AML-193 (cell line): Measurements from ENCODE around the gene MDM2.
A peak's percentile ranks its signal among the peaks of the same experiment; 100 is the strongest.

ENCODE experiments used
- DNase-seq, 2 experiments: peaks; one replicate each; lab custom pipeline; 2025; lab: John Stamatoyannopoulos, UW

MDM2 gene

GRCh38 chr12:68807576-68808387 lies at the start of gene MDM2:
MDM2 (plus strand) TSS chr12:68808177; CDS start chr12:68808478, 301 bp downstream.
- DNase-seq, result peak; percentile 64 to 75

GRCh38 chr12:68759852-68760251 lies 48.1 kb upstream of the MDM2 start:
- no peak for DNase-seq

- no peak for DNase-seq
These were observed 47.1 kb upstream of the MDM2 start for GRCh38 chr12:68760806-68761441.

DNA sequence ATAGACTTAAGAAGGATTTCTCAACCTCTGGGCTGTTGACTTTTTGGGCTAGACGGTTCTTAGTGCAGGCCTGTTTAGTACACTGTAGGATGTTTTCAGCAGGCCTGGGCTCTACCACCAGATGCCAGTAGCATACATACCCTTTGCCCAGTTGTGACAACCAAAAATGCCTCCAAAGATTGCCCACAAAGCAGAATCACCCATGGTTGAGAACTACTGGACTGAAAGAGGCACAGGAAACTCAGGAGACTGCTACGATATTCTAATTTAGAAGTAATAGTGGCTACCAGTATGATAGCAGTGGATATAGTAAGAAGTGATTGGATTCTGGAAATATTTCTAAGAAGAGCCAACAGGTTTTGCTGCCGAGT lies 46.5 kb upstream of the MDM2 start:
- no peak for DNase-seq

- no peak for DNase-seq
These were observed 45.9 kb upstream of the MDM2 start for GRCh38 chr12:68761901-68762630.

GRCh38 chr12:68762691-68763090 lies 45.3 kb upstream of the MDM2 start:
- no peak for DNase-seq

DNA sequence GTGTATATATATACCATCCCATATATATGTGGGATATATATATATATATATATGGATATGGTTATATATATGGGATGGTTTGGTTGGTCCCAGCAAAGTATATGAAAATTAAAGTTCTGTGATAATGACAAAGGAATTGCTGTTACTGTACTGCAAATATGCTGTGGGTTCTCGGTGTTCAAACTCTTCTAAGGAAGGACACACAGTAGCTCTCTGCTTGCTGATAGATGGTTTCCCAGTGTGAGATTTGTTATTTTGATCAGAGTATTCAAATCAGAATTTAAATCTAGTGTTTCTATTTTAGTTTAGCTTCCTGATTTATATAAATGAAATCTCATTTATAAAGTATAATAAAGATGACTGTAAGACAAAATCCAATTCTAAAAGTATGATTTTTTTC lies 42.3 kb upstream of the MDM2 start:
- no peak for DNase-seq

DNA sequence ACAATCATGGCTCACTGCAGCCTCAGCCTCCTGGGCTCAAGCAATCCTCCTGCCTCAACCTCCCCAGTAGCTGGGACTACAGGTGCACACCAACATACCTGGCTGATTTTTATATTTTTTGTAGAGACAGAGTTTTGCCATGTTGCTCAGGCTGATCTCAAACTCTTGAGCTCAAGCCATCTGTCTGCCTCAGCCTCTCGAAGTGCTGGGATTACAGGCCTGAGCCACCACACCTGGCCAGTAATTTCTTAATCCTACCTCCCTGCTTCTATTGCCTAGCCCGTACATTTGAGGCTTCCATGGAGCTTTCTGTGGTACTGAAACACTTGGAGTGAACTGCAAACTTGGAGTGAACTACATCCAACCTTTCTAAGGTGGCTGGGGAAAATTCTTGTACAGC lies 41.3 kb upstream of the MDM2 start:
- DNase-seq, result no peak

DNA sequence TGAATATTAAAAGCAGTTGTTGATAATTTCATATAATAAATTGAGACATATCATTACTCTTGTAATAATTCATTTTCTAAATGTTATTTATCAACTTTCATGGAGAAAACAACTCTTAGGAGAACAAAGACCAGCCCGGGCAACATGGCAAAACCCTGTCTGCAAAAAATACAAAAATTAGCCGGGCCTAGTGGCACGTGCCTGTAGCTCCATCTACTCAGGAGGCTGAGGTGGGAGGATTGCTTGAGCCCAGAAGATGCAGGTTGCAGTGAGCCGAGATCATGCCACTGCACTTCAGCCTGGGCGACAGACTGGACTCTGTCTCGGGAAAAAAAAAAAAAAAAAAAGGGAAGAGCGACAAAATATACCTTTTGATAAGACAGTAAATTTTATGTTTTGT lies 40.8 kb upstream of the MDM2 start:
- DNase-seq, result no peak

DNA sequence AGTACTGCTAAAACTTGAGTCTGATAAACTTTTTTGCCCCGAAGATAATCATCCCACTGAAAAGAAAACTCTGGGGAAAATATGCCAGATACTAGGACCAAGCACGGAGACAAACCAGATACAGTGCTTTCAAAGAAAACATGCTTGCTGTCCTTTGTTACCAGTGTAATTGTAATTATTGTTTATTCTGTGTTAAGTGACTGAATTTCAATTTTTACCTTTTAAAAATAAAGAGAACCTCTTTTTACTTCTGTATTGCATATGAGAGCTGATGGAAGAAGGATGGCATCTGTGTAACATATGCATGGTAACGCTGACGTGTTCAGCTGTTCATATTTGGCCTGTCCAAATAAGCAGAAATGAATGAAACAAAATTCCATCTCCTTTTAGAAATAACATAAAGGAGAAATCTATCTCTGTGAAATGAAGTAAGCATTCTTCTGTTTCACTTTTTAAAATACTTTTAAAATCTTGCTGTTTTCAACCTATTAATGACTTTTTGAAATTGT lies 39.5 kb upstream of the MDM2 start:
- DNase-seq, result no peak

DNA sequence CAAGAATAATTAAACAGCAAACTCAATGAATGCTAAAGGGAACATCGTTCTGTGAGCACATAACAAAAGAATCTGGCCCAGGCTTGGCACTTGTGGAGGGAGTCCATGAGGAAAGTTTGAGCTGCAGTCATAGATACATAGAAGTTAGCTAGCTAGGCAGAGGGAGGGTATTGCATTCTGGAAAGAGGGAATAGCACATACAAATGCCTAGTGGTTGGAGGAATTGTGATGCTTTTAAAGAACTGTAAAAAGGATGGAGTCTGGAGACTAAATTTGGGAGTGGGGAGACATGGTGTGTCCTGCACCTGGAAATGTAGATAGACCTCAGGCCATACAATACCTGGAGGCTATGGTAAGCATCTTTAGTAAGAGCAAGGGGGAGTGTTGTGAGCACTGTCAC lies 38.0 kb upstream of the MDM2 start:
- DNase-seq, result no peak

GRCh38 chr12:68771223-68771925 lies 36.6 kb upstream of the MDM2 start:
- no peak for DNase-seq

GRCh38 chr12:68772714-68773113 lies 35.3 kb upstream of the MDM2 start:
- no peak for DNase-seq

- no peak for DNase-seq
These were observed 34.4 kb upstream of the MDM2 start for GRCh38 chr12:68773582-68773981.

- DNase-seq, result no peak
These were observed 32.8 kb upstream of the MDM2 start for GRCh38 chr12:68775121-68775630.

- DNase-seq, result no peak
These were observed 30.9 kb upstream of the MDM2 start for GRCh38 chr12:68776976-68777610.

DNA sequence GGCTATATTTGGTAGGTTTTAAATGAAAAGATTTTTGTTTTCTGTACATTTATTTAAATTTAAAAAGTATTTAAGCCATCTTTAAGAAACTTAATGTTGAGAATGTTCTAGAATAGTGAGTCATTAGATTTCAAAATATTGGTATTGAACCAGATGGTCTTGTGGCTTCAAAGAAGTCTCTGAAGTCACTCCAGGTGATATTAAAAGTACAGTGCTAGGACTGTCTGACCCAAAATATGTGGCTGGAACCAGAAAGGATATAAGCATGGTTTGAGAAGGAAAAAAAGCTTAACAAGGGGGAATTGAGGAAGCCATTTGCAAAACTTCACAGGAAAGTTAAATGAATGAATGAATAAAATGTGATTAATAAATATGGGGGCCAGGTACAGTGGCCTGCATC lies 28.7 kb upstream of the MDM2 start:
- DNase-seq, result no peak

DNA sequence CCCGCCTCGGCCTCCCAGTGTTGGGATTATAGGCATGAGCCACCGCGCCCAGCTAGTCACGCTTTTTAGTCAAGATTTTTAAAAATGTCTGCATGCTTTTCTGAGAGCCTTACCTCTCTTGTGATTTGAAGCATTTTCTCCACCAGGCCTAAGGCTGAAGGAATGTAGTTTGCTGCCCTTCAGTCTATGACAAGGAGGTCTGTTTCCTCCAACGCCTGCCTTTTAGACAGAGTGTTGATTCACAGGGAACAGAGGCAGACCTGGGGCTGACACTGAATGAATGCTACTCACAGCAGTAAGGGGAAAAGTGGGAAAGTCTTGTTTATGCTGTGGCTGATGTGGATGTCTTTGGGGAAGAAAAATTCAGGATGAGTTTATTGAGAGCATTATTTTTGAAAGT lies 27.2 kb upstream of the MDM2 start:
- no peak for DNase-seq

DNA sequence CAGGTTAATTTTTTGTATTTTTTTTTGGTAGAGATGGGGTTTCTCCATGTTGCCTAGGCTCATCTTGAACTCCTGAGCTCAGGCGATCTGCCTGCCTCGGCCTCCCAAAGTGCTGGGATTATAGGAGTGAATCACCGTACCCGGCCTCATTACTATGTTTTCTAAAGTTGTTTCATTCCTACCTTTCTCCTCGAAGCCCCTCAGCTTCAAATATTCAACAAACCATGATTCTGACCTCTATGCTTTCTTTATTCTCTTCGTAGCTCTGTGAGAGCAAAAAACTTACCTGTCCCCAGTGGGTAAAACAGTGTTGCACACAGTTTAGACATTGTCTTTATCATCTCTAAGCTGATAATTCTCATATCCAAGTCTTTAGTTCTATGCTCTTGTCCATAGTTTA lies 26.2 kb upstream of the MDM2 start:
- no peak for DNase-seq

- DNase-seq, result peak in 1 of 2 experiments; percentile 21
These were observed 24.0 kb upstream of the MDM2 start for GRCh38 chr12:68784015-68784414.

GRCh38 chr12:68785358-68785757 lies 22.6 kb upstream of the MDM2 start:
- no peak for DNase-seq

- DNase-seq, result no peak
These were observed 22.2 kb upstream of the MDM2 start for GRCh38 chr12:68785823-68786222.
